ENCODE data around the gene GUCY2C.

GRCh38 chr12:14571779-14572178, 124.6 kb downstream of the GUCY2C start:
- TF ChIP-seq EP300 (IDR thresholded peaks at IDR 0.05) (no peak), SREBF2 (IDR thresholded peaks at IDR 0.05) (no peak), CTCF (IDR thresholded peaks at IDR 0.05) (no peak), POLR2A (IDR thresholded peaks at IDR 0.05; ENCODE audit: low read length) (no peak)
